IPS DF 4.7 (cell line): ENCODE data around the gene NELFB.
"Not testable (repeated sequence)": the region's sequence is repeated elsewhere in the genome, so short reads cannot be mapped to it uniquely, and the experiment has no call there.

Experiments
- DNase-seq: peaks from one replicate; pipeline ENCODE4 v3.0.0-alpha.2; 2013; ENCODE audit warnings: low spot score; ENCODE audit errors: extremely low read depth

NELFB gene

DNA sequence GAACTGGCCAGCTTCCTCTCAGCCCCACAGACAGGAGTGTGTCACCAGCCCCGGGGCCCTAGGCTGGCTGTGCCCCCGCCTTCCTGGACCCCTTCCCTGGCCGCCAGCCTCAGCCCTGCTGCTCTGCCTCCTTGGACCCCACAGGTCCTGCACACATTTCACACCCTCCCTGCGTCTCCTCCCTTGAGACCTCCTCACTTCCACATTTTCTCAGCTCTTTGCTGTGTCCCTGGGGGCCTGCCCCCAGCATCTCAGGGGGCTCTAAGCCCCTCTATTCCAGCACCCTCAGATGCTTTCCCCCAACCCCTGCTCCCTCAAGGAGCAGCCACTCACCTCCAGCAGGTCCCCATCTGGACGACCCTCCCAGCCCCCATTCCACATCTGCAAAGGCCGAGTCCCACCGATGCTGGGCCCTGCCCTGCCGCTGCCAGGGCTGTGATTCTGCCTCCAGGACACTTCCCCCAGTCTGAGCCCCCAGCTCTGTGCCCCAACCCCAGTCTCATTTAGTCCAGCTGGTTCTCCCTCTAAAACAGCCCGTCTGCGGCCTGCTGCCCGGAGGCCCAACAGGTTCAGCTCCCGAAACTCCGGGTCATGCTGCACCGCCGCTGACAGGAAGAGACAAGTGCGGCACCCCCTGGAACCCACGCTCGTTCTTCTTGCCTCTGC lies 20.2 kb upstream of the NELFB start:
- DNase-seq: no peak

DNA sequence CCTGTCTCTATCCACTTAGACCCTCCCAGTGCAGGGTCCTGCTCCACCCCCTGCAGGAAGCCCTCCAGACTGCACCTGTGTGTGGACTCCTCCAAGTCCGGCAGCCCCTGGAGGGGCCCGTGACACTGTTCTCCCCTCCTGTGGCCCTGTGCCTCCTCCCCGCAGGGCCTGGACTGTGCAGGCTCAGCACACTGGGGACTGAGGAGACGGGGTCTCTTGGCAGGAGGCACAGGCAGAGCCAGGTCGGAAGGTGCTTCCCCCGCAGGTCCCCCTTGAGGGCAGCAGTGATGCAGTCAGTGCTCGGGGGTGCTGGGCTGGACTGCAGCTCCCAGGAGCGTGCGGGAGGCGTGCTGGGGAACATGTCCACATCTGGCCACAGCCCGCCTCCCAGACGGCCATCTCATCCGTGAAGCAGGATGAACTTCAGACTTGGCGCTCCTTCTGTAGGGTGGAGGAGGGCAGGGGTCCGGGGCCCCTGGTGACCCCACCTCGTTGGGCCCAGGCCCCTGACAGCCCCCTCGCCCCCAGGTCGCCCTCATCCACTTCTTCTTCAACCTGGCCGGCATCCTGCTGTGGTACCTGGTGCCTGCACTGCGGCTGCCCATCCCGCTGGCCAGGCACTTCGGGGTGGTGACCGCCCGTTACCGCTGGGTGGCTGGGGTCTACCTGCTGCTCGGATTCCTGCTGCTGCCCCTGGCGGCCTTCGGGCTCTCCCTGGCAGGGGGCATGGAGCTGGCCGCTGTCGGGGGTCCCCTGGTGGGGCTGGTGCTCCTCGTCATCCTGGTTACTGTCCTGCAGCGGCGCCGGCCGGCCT lies 19.5 kb upstream of the NELFB start:
- no peak for DNase-seq

DNA sequence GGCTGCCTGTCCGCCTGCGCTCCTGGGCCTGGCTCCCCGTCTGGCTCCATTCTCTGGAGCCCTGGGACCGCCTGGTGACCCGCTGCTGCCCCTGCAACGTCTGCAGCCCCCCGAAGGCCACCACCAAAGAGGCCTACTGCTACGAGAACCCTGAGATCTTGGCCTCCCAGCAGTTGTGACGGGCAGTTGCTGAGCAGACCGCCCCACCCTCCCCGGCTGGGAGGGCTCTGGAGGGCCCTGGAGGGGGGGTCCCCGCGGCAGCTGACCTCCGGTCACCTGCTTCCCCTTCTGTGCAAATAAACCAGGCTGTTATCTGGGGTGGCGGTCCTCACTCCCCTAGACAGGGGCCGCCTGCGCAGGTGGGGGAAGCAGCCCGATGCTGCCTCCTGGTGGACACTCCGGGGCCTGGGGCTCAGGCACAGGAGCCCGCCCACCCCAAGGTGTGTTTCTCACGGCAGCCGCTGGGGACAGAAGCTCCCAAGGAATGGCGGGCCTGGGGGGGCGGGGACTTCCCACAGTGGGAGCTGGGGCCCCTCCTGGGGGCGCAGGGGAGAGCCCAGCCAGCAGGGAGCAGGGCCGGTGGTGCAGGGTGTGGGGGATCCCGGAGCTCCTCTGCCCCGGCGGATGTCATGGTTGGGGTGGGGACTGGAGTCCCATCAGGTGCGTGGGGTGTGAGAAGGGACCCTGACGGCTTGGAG lies 18.7 kb upstream of the NELFB start:
- DNase-seq: no peak

DNA sequence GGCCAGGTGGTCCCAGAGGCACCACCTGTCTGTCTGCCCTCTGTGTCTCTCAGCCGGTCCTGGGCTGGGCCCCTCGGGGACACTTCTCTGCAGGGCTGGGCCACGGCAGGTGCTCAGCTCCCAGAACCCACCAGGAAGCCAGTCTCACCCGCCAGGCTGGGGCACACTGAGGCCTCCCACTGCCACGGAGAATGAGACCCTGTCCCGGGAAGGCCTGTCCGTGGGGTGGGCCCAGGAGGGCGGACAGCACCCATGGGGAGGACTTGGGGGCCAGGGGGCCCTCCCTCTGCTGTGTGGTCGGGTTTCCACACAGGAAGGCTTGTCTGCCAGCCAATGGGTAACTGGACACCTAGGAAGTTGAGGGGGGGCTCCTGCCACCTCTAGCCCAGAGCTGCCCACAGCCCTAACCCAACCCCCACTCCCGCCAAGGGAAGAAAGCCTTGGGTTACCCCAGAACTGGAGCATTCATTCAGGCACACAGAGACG lies 18.1 kb upstream of the NELFB start:
- DNase-seq: no peak

DNA sequence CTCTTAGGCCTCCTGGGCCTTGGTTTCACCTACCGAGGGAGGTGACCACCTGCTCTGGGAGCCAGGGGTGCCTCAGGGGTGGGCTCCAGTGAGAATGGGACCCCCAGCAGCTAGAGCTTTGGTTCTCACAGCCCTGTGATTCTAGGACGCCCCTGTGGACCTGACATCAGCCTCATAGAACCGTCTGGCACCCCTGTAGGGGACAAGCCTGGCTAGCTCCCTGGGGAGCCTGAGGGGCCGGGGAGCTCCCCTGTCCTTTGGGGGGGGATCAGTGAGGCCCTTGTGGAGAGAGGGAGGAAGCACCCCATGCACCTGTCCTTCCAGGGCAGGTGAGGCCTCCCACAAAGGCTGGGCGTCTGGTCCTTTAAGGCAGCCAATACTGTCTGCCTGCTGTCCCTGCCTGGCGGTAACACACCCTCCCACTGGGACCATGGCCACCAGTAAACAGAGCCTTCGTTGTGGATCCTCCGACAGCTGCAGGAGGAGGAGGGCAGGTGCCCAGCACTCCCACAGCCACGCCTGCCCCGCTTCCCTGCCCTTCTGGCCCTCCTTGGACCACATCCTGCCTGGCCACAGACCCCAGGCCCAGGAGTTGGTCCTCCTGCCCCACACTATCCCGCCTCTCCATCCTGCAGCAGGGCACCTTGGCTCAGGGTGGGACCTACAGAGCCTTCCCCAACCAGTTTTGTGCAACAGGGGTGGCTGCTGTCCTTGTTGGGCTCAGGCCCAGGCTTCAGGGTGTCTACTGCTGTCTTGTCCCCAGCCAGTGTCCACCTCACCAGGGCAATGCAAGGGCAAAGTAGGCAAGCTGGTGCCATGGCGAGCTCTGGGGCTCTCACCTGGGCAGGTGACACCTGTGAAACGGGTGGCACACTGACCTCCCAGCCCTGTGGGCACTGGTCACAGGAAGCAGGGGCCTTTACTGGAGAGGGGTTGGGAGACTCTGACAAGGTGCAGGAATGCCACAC lies 17.1 kb upstream of the NELFB start:
- no peak for DNase-seq

DNA sequence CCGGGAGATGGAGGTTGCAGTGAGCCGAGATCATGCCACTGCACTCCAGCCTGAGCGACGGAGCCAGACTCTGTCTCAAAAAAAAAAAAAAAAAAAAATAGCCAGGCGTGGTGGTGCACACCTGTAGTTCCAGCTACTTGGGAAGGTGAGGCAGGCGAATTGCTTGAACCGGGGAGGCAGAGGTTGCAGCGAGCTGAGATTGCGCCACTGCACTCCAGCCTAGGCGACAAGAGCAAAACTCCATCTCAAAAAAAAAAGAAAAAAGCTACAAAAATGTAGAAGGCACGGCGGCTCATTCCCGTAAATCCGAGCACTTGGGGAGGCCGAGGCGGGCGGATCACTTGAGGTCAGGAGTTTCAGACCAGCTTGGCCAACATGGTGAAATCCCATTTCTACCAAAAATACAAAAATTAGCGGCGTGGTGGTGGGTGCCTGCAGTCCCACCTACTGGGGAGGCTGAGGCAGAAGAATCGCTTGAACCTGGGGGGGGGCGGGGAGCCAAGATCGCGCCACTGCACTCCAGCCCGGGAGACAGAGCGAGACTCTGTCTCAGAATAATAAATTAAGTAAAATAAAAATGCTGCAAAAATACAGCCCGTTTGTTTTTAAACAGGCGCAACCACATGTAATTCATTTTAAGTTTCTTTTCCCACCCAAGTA lies 15.5 kb upstream of the NELFB start:
- DNase-seq: not testable (repeated sequence)

DNA sequence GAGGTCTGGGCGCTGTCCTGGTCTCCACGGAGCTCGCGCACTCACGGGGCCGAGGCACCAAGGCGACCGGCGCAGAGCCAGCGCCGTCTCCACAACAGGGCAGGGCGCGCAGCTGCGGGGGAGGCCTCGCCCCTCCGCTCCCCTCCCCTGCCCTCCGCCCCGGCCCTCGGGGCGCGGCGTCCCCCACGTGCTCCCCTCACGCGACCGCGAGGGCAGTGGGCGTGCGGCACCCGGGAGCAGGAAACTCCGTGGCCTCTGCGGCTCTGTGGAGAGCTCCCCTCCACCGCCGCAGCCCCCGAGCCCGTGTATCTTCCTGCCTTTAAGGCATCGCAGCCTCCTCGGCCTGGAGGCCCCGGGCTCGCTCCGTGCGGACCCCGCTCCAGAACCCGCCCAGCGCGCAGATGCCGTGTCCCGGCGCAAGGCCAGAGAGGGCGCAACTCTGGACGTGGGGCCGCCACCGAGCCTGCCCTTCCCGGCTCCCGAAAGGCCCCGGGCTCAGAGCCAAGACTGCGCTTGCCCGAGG lies 14.7 kb upstream of the NELFB start:
- no peak for DNase-seq

DNA sequence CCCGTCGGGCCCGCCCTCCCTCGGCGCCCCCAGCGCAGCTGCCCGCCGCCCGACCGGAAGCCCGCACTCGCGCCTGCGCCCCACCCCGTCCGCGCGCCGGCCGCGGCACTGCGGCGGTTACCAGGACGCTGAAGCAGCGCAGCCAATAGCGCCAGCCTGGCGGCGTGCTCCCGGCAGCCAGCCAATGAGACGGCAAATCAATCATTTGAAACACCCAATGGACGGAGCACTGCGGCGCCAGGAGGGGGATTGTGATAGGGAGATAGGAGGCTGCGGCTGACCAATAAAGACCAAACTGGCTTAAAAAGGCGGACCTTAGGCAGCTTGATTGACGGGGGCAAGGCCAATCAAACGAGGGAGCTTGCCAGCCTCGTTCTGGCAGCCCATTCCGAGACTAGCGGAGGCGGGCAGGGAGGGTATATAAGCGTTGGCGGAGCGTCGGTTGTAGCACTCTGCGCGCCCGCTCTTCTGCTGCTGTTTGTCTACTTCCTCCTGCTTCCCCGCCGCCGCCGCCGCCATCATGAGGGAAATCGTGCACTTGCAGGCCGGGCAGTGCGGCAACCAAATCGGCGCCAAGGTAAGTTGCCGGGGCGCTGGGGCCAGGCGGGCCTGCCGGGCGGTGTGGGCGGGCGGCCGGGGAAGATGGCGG lies 14.2 kb upstream of the NELFB start, which contains the start of gene TUBB4B:
TSS of gene TUBB4B (plus strand) at position 447 of the 649 bp plus-strand sequence. CDS start at position 521, 74 bp downstream.
- peak; percentile 100 for DNase-seq

DNA sequence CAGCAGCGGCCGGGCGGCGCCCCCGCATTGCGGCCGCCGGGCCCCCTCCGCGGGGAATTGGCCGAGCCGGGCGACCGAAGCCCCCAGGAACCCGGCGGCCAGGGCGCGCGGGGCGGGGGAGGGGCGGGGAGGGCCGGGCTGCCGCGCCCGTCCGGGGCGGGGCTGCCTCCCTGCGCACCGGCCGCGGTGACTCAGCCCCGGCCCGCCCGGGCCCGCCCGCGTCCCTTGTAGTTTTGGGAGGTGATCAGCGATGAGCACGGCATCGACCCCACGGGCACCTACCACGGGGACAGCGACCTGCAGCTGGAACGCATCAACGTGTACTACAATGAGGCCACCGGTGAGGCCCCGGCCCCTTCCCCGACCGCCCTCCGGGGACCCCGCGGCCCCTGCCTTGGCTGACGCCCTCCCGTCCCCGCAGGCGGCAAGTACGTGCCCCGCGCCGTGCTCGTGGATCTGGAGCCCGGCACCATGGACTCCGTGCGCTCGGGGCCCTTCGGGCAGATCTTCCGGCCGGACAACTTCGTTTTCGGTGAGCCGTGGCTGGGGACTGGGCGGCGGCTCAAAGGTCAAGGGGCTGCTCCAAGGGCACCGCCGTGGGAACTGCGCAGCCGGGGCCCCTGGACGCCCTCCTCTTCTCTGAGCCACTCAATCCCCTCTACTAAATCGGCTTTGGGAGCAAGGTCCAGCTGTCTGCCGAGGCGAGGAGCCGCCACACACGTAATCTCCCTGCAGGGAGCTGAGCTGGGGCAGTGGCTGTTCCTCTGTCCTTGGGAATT lies 13.4 kb upstream of the NELFB start:
- DNase-seq: no peak

DNA sequence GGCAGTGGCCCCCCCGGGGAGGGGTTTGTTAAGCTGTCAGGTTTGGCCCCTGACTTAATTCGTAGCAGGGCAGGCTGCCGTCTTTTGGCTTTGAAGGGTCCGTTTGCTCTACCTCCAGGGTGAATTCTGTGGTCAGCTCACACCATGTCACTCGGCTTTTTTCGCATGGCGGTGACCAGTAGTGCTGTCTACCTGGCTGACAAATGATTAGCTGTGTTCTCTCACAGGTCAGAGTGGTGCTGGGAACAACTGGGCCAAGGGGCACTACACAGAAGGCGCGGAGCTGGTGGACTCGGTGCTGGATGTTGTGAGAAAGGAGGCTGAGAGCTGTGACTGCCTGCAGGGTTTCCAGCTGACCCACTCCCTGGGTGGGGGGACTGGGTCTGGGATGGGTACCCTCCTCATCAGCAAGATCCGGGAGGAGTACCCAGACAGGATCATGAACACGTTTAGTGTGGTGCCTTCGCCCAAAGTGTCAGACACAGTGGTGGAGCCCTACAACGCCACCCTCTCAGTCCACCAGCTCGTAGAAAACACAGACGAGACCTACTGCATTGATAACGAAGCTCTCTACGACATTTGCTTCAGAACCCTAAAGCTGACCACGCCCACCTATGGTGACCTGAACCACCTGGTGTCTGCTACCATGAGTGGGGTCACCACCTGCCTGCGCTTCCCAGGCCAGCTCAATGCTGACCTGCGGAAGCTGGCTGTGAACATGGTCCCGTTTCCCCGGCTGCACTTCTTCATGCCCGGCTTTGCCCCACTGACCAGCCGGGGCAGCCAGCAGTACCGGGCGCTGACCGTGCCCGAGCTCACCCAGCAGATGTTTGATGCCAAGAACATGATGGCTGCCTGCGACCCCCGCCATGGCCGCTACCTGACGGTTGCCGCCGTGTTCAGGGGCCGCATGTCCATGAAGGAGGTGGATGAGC lies 12.6 kb upstream of the NELFB start:
- no peak for DNase-seq

DNA sequence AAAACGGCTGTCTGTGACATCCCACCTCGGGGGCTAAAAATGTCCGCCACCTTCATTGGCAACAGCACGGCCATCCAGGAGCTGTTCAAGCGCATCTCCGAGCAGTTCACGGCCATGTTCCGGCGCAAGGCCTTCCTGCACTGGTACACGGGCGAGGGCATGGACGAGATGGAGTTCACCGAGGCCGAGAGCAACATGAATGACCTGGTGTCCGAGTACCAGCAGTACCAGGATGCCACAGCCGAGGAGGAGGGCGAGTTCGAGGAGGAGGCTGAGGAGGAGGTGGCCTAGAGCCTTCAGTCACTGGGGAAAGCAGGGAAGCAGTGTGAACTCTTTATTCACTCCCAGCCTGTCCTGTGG lies 11.9 kb upstream of the NELFB start:
- DNase-seq: not testable (repeated sequence)

DNA sequence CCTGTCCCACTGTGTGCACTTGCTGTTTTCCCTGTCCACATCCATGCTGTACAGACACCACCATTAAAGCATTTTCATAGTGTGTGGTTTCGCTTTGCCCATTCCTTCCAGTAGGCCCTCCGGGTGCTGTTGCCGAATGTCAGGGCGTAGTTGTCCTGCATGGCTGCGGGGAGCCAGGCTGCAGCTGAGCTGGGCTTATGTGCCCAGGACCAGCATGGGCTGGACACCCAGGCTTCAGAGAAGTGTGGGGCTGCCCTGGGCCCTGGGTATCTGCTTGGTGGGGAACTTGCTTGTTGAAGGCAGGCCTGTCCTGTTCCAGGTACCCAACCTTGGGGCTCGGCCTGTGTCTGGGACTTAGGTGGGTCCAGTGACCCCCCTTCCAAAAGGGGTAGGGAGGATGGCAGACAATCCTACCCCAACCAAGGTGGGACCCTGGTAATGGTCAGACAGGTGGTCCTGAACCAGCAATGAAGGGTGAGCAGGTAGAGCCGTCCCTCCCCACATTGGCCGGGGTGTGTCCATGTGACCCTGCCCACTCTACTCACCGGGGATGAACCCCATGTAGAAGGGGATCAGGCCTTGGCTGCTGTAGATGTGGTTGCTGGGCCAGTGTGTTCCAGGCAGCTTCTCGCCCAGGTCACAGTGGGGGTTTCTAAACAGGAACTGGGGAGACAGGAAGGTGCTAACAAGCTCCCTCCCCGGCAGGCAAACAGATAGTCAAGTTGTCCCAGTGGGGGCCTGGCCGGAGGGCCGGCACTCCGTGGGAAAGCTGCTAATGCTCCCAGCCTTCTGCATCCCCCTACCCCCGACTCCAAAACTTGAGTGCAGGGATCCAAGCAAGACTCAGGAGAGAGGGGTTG lies 11.3 kb upstream of the NELFB start:
- no peak for DNase-seq

DNA sequence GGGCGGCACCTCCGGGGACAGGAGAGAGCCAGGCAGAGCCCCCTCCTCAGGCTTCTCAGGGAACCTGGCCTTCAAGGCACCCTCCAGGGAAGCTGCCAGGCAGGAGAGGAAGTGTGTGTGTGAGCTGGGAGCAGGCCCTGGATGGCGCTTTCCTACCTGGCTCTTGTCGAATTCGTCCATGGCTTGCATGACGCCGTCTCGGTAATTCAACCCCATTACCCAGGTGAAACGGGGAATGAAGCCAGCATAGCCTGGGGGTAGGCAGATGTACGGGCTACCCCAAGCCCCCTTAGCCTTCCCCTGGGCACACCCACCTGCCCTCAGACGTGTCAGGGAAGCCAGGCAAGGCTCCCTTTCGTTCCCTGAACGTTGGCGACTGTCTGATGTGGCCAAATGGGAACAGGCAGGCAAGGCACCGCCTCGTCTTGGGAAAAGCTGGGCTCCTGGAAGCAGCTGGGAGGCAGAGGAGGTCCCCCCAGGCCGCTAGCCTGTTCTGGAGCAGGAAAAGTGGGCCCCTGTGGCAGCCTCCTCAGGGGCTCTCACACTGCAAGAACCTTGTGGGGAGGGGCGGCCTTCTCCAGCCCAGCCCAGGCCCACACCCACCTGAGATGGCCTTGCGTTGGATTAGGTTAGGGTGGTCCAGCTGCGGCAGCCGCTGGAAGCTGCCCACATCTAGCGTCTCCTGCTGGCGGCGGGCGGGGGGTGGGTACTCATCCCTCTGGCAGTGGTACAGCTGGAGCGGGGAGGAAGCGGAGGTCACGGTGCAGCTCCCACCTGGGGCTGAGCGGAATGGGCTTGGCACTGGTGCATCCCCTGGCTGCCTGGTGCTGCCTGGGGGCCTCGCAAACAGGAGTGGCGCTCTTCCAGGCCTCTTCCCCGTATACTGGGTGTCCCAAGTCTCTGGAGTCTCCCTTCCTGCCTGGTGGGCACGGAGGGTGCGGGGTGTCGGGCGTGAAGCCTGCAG lies 10.4 kb upstream of the NELFB start:
- no peak for DNase-seq

DNA sequence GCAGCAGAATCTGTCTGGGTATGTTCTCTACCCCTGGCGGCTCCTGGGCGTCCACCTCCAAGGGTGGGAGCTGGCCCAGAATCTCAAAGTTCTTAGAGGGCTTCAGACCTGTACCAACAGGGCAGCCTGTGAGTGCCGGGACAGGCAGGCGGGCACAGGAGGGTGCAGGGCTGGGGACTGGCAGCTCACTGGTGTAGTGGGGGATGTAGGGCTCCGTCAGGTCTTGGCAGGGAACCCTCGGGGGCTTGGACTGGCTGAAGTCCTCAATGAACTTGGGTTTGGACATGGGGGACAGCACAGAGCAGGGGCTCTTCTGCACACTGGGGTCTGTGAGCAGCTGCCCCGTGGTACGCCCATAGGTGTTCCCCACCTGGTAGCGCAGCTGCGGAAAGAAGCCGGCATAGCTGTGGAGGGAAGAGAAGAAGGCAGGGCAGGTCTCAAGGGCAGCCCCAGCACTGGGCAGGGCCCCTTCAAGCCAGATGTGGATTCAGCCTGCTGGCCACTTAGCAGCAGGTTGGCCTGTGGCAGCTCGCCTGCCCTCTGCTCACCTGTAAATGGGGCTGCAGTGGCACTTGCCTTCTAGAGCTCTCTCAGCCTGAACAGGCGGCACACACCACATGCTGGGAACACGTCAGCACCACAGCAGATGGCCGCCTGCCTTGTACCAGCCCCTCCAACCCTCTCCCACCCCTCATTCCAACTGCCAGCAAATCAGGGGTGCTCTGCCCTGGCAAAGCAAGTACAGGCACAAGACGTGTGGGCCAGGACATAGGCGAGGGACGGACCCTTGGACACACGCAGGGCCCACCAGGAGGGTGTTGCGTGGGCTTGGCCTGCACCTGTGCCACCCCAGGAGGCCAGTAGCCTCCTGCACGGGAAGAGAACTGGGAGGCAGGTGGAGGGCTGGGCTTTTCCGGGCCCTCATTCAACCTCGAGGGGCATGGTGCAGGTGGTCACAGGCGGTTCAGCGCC lies 9.4 kb upstream of the NELFB start:
- DNase-seq: no peak
